GM19328 (cell line): ENCODE data around the gene DDX50.
"Not testable (repeated sequence)": the region's sequence is repeated elsewhere in the genome, so short reads cannot be mapped to it uniquely, and the experiment has no call there.

ENCODE experiments used
- ATAC-seq: cut with Tn5 transposase; IDR thresholded peaks from one replicate; pipeline ENCODE4 v1.9.1; 2021; ENCODE audit warnings: mild to moderate bottlenecking, moderate library complexity; ENCODE audit not compliant: unreplicated experiment

The DDX50 gene

DNA sequence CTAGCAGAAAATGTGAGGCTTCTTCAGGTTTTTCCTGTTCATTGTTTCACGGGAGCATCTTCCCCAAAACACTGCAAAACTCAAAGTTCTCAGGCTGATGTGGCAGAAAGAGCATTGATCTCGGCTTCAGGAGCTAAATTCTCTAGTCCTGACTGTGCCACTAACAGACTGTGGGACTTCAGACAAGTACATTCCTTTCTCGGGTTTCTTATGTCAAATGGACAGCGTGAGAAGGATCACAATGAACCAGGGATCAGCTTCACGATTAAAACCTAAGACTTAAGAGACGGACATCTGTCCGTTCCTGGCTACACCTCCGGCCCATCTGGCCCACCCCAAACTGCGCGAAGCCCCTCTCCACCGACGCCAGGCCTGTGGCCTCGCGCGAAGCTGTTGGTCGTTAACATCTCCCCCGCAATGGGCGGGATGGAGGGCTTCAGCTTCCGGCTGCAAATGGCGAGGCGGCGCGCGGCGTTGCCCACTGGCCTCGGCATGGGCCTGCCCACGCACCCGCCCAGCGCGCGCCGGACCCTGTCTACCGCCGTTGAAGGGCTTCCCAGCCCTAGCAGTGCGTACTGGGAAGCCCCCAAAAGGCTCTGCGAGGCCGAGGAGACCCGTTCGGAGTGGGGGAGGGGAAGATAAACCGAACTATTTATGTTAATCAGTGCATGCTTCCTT lies 549 bp upstream of the DDX50 start:
- peak; percentile 31 for ATAC-seq

DNA sequence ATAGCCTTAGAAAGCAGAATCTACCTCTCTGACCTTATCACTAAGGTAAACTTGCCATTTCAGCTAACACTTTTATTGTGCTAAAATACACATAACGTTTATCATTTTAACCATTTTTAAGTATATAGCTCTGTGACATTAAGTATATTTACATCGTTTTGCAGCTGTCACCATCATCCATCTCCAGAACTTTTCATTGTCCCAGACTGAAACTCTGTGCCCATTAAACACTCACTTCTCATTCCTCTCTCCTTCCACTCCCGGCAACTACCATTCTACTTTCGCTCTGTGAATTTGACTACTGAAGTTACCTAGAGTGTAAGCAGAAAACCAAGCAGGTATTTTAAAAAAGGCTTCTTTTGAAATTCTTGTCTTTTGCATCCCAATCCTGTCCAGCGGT lies 1.3 kb downstream of the DDX50 start:
- ATAC-seq: no peak

DNA sequence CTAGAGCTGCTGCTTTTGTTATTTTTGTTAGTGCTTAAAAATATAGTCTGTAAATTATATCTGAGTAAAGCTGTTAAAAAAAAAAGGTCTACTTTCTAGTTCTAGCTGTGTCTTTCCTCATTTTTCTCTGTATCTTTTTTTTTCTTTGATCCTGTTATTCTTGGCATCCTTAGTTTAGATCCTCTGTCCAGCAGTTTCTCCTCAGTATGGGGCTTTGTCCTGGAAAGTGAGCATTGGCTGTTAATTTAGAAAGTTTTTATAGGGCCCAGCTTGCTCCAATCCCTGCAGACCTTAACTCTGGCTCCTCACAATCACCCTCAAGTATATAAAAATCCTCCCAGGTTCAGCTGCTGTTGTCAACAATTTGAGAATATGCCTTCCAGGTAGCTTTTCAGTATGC lies 23.5 kb downstream of the DDX50 start:
- ATAC-seq: no peak

DNA sequence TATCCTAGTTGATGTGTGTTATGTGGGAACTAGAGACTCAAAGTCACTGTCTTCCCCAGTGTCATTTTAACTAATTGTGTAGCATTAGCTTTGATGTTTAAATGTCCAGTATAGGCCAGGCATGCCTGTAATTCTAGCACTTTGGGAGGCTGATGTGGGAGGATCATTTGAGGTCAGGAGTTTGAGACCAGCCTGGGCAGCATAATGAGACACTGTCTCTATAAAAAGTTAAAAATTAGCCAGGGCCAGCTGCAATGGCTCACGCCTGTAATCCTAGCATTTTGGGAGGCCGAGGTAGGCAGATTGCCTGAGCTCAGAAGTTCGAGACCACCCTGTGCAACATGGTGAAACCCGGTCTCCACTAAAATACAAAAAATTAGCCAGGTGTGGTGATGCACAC lies 24.4 kb downstream of the DDX50 start:
- ATAC-seq: no peak

DNA sequence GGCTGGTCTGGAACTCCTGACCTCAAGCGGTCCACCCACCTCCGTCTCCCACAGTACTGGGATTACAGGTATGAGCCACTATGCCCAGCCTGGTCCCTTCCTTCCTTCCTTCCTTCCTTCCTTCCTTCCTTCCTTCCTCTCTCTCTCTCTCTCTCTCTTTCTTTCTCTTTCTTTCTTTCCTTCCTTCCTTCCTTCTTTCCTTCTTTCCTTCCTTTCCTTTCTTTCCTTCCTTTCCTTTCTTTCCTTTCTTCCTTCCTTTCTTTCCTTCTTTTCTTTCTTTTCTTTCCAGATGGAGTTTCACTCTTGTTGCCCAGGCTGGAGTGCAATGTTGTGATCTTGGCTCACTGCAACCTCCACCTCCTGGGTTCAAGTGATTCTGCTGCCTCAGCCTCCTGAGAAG lies 28.0 kb downstream of the DDX50 start:
- ATAC-seq: not testable (repeated sequence)

DNA sequence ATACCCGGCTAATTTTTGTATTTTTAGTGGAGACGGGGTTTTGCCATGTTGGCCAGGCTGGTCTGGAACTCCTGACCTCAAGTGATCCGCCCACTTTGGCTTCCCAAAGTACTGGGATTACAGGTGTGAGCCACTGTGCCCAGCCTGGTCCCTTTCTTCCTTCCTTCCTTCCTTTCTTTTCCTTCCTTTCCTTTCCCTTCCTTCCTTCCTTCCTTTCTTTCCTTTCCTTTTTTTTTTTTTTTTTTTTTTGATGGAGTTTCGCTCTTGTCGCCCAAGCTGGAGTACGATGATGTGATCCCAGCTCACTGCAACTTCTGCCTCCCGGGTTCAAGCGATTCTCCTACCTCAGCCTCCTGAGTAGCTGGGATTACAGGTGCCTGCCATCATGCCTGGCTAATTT lies 28.8 kb downstream of the DDX50 start:
- not testable (repeated sequence) for ATAC-seq

DNA sequence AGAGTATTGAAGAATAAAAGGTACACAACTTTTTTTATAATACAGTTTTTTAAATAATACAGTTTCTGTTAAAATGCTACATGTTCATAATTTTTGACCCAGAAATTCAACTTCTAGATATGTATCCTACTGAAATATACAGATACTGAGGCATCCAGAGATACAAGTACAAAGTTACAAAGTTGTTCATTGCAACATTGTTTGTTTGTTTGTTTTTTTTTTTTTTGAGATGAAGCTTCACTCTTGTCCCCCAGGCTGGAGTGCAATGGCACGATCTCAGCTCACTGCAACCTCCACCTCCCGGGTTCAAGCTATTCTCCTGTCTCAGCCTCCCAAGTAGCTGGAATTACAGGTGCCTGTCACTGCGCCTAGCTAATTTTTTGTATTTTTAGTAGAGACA lies 31.7 kb downstream of the DDX50 start:
- not testable (repeated sequence) for ATAC-seq

DNA sequence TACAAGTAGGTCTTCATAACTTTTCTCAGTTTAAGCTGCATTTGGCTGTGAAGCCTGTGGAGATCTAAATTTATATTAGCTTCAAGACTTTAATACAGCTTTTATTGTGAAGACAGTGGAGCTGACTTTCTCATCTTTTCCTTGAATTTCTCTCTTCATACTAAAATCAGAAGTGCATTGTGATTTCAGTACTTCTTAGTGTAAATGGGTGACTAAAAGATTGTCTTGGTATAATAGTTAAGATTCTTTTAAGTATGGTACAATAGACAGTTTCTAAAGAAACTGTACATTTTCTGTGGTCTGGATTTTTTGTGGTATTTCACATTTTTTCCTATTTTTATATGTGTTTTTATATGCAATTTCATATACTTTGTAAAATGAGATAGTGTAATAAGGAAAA lies 33.9 kb downstream of the DDX50 start:
- no peak for ATAC-seq

DNA sequence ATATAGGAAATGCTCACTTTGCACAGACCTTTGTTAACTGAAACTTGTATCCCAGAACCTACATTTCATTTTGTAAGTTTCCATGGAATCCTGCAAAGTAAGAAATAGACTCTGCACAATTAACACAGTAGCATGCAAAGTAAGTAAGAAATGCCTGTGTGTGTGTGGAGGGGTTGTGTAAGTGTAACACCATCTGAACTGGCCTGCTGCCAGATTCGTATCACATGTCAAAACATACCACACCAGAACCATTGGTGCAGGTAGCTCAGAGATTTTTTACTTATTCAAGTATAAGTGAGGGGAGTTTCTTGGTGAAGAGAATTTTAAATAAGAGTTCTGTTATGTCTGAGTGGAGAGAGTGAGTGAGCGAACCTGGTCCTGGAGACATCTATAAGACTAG lies 37.0 kb downstream of the DDX50 start:
- ATAC-seq: no peak

DNA sequence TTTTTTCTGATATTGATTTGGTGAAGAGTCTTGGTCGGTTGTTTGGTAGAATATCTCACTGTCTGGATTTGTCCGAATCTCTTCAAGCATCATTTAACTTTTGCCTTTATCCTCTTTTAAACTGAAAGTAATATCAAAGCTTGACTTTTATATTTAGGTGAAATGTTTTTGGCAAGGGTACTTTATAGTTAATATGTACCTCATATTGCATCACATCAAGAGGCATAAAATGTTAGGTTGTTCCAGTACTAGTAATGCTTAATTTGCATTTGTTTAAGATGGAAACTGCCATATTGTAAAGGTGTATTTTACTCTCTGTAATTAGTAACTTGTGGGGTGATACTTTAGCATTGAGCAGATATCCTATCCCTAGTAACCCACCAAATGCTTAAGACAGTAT lies 37.8 kb downstream of the DDX50 start:
- no peak for ATAC-seq

DNA sequence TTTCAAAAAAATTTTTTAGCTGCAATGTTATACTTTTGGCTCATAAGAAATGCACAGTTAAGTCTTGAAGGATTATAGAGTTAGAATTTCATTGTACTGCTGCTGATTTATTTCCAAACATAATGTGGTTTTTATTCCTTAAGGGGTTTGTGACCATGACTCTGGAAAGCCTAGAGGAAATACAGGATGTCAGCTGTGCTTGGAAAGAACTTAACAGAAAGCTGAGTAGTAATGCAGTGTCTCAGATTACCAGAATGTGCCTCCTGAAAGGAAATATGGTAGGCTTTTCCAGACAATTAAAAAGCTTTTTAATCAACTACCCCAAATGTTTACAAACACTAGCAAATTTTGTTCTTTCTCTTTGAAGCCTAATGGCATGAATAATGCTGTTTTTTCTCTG lies 39.8 kb downstream of the DDX50 start:
- not testable (repeated sequence) for ATAC-seq

DNA sequence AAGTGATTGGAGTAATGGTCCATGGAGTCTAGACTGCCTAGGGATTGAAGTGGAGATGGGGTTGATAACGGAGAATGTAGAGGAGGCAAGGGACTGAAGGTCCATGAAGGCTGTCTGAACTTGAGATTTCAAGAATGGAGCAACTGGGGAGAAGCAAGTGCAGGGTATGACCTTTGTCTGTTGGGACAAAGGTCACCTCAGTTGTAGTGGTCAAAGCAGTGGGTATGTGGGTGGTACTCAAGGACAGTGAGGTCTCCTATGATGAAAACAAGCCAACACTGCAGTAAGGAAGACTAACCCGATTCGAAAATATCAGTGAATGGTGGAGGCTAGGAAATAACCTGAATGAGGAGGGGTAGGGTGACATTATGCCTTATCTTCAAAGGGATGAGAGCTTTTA lies 49.5 kb downstream of the DDX50 start:
- ATAC-seq: no peak

DNA sequence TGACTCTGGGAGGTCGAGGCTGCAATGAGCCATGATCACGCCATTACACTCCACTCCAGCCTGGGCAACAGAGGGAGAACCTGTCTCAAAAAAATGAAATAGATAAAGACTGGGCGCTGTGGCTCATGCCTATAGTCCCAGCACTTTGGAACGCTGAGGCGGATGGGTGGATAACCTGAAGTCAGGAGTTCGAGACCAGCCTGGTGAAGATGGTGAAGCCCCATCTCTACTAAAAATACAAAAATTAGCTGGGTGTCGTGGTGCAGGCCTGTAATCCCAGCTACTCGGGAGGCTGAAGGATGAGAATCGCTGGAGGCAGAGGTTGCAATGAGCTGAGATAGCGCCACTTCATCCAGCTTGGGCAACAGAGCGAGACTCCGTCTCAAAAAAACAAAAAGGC lies 53.8 kb downstream of the DDX50 start:
- no peak for ATAC-seq

DNA sequence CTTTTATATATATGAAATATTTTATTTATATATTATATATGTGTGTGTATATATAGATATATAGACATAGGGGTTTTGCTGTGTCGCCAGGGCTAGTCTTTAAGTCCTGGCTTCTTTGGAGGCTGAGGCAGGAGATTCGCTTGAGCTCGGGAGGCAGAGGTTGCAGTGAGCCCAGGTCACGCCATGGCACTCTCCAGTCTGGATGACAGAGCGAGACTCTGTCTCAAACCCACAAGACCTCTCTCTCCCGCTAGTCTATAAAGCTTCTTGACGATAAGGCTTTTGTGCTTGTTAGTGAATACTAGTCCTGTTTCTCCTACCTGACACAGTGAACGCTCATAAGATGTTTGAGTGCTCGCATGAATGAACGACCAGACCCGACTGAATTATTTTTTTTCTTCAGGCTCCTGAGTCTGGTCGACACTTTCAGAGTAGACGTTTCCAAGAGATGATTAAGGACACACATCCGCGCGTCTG lies 54.3 kb downstream of the DDX50 start:
- ATAC-seq: peak; percentile 44

DNA sequence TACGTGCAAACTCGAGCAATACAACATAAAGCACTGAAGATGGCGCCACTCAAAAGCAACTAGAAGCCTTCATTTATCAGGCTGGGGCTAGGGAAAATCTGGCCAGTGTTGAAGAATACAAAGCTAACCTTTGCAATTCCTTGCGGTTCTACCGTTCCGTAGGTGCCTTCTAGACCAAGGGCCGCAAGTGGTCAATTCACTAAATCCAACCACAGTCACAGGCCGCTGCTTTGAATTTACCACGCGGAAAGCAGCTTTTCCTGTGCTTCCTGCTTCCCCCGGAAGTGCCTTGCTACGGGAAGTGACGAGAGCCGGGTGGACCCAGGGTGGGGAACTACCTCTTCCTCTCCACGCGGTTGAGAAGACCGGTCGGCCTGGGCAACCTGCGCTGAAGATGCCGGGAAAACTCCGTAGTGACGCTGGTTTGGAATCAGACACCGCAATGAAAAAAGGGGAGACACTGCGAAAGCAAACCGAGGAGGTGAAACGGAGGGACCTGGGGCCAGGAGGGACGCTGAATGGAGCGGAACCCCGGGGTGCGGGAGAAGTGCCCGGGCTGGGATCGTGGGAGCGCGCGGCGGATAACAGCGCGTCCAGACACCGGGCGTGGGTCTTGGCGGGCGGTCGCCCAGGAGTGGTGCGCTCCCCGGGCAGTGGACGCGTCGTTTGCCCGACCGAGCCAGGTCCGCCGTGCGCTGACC lies 54.9 kb downstream of the DDX50 start, which contains the start of gene DDX21:
Gene DDX21 (plus strand): TSS at position 339 of the 701 bp plus-strand sequence. CDS start 56 bp downstream, at position 395.
- ATAC-seq: peak; percentile 88

DNA sequence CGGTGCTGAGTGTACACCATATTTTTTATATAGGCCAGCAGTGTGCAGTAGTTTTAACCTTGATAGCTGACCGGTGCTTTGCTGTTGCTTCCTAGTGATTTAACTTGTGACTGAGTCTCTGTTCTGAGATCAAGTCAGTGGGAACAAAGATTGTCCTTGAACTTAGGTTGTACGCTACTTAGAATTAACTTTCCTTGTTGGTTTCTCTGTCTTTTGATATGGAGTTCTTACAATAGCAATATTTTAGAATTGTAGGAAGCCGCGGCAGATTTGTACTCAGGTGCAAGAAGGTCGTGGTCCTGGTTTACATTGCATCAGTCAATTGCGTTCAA lies 56.1 kb downstream of the DDX50 start:
- ATAC-seq: no peak

DNA sequence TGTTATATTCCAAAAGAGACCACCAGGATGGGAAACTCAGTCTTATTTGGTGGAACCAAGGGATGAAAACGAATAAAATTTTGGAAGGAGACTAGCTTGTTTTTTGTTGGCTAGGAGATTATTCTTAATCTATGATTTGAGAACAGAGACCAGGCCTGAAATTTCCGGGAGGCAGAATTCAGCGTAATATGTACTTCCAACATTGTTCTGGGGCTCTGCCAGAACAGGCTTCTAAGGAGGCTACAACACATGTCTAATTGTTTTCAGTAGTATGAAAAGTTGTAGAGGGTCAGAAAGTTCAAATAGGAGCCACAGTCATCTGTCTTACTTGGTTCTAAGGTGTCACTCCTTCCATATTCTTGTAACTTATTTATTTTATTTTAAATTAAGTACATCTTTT lies 56.5 kb downstream of the DDX50 start:
- no peak for ATAC-seq

DNA sequence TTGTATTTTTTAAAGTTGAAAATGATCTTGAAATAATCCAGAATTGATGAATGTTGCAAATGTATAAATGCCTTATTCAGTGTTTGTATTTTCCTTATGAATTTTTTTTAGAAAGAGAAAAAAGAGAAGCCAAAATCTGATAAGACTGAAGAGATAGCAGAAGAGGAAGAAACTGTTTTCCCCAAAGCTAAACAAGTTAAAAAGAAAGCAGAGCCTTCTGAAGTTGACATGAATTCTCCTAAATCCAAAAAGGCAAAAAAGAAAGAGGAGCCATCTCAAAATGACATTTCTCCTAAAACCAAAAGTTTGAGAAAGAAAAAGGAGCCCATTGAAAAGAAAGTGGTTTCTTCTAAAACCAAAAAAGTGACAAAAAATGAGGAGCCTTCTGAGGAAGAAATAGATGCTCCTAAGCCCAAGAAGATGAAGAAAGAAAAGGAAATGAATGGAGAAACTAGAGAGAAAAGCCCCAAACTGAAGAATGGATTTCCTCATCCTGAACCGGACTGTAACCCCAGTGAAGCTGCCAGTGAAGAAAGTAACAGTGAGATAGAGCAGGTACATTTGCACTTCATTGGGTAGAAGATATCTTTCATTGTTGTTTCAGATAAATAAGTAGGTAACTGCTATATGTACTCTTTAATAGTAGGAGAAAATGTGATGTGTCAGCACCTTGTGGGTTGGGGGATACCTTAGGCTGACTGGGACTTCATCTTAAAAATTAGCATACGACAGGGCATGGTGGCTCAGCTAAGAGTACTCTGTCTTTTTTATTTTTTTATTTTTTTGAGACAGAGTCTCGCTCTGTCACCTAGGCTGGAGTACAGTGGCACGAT lies 58.8 kb downstream of the DDX50 start:
- no peak for ATAC-seq

DNA sequence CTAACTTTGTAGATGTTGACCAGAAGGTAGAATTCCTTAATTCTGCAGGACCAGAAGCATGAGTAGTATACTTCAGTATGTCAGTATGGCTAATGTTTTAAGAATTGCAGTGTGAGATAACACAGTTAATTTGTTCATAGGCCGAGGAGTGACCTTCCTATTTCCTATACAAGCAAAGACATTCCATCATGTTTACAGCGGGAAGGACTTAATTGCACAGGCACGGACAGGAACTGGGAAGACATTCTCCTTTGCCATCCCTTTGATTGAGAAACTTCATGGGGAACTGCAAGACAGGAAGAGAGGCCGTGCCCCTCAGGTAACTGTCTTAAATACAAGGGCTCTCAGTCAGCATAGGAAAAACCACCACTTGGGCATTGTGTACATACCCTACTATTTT lies 62.0 kb downstream of the DDX50 start:
- no peak for ATAC-seq

DNA sequence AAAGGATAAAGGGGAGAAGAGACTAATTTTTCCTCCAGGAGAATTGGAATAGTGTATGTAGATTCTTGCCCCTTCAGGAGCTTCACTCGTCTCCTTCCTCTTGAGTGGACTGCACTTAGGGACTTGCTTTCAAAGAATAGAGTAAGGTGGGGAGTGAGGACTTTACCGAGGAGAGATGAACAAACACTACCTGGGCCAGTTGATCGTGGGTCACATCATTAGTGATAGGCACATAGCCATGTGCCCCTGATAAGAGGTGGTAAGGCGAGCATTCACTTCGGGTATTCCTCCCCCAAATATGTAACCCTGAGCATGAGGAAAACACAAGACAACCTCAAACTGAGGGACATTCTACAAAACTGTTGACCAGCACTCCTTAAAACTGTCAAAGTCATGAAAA lies 72.9 kb downstream of the DDX50 start:
- ATAC-seq: no peak

DNA sequence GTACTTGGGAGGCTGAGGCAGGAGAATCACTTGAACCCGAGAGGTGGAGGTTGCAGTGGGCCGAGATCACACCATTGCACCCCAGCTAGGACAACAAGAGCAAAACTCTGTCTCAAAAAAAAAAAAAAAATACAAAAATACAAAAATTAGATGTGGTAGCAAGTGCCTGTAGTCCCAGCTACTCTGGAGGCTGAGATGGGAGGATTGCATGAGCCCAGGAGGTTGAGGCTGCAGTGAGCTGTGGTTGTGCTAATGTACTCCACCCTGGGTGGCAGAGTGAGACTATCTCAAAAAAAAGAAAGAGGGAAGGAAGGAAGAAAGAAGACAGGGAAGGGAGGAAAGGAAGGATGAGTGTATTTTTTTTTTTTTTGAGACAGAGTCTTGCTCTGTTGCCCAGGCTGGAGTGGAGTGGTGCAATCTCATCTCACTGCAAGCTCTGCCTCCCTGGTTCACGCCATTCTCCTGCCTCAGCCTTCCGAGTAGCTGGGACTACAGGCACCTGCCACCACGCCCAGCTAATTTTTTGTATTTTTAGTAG lies 74.9 kb downstream of the DDX50 start:
- not testable (repeated sequence) for ATAC-seq
